PFSK-1 (cell line): Measurements from ENCODE around the gene MBD6.

Experiments
- POLR2AphosphoS5 ChIP-seq: IDR thresholded peaks from 2 replicates; pipeline ENCODE4 v1.6.1; 2012; ENCODE audit warnings: low read depth, mild to moderate bottlenecking, control low read depth, low read length, moderate library complexity
- TAF1 ChIP-seq: IDR thresholded peaks from 2 replicates; pipeline ENCODE4 v1.6.1; 2012; ENCODE audit warnings: low read length, control low read depth, borderline replicate concordance; ENCODE audit not compliant: insufficient read depth

- TF ChIP-seq POLR2AphosphoS5, result no peak; the same call in 1 of the 2 replicates
- TF ChIP-seq TAF1, result no peak
These were observed 7.2 kb upstream of the MBD6 start for GRCh38 chr12:57515408-57515933.
